CD4-positive, alpha-beta T cell treated with Interleukin-17A for 1 hour (primary cell): ENCODE results near the gene CPNE2.

Experiments
- DNase-seq: peaks from one replicate; pipeline ENCODE4 v3.0.0-alpha.2; 2020

The CPNE2 gene

DNA sequence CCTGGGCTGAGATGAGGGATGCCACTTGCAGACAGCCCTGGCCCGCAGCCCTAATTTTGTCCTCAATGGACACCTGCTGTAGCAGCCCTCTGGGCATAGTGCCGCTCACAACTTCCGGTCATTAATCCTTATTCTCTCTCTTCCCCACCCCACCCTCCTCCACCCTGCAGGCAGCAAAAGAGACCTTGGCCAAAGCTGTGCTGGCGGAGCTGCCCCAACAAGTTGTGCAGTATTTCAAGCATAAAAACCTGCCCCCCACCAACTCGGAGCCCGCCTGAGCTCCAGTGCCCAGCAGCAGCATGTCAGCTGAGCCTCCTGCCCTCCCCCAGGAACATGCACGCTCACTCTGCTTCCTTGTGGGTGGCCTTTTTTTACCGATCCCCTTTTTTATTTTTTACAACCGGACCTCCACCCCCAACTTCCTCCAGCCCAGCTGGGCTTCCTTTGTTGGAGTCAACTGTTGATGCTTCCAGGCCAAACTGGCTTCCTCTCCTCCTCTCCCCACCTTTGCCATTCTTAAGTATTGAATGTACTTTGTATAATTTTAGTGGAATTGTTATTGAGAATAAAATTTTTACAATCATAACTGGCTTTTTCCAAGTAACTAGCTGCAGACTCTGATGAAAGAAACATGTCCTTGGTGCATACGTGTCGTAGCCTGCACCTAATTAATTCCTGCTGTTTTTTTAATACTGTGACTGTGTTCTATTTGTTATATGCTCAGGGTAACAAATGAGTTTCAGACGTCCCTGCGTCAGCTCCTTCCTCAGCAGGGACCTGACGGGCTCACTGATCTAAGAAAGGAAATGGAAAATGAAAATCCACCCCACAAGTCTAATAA, 55.2 kb downstream of the CPNE2 start:
- no peak for DNase-seq

DNA sequence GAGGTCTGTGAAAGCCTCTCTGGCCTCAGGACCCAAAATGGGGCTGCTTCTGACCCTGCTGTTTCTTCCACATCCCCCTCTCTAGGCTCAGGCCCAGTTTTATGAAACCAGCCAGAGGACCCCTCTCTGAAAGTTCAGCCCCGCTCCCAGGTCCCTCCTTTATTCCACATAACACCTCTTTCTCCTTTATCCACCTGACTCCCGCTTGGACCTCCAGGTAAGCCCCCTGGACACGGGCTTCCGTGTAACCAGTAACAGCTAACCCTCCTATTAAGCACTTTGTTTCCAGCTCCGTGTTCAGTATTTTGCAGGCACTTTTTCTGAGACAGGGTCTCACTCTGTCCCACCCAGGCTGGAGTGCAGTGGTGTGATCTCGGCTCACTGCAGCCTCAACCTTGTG, 56.1 kb downstream of the CPNE2 start:
- no peak for DNase-seq

DNA sequence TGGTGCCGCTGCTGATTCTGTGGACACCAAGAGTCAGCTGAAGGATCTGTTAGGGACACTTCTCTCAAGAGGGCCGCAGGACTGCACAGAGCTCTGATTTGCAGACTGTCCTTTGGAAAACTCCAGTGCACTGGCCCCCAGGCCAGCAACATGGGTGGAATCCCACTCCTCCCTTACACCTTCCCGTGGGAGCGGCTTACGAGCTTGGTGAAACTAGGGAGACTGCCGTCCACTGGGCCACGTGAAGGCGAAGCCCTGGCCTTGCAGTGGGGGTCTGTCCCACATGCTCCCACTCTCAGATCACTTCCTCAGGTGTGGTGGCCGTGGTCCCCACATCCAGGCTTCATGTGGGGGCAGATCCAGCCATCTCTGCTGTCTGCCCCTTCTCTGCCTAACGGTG, 57.0 kb downstream of the CPNE2 start:
- DNase-seq = no peak

DNA sequence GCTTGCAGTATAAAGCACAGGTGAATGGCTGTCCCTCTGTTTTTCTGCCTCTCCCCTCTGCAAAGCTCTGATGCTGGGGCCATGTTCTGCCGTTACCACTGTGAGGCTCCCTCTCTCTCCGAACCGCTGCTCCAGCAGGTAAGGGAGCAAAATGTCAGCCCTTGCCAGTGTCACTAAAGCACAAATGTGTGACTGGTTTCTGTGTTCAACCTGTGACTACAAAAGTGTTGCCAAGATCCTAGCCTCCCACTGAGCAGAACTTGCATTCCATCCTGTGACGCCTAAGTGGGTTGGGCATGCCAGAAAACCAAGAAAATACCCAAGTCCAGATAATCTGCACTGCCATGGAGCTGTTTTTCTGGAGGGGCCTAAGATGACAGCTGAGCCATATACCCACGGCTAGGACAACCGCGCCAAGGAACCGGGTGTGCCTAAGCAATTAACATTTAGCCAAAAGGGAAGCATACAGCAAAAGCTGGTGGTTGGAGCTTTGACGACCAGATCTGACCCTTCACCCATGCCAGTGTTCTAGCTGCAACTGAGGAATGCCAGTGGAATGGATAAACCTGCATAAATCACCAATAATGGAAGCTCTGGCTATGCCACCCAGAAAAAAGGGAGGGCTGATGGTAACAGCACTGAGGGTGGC, 58.4 kb downstream of the CPNE2 start:
- no peak for DNase-seq

DNA sequence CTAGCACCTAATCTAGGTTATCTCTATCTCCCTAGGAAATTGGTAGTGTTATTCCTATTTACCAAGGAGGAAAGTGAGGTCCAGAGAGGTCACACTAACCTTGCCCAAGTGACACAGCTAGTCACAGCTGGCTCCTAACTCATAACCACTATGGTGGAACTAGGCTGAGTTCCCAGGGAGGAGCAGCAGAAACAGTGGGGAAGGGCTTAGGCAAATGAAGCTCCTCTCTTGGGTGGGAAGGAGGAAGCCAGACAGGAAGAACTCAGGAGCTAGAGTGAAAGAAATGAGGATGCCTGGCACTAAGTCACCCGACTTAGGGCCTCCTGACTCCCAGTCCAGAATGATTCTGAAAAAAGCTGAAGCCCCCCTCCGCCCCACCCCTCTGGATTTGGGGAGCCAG, 59.0 kb downstream of the CPNE2 start:
- no peak for DNase-seq

DNA sequence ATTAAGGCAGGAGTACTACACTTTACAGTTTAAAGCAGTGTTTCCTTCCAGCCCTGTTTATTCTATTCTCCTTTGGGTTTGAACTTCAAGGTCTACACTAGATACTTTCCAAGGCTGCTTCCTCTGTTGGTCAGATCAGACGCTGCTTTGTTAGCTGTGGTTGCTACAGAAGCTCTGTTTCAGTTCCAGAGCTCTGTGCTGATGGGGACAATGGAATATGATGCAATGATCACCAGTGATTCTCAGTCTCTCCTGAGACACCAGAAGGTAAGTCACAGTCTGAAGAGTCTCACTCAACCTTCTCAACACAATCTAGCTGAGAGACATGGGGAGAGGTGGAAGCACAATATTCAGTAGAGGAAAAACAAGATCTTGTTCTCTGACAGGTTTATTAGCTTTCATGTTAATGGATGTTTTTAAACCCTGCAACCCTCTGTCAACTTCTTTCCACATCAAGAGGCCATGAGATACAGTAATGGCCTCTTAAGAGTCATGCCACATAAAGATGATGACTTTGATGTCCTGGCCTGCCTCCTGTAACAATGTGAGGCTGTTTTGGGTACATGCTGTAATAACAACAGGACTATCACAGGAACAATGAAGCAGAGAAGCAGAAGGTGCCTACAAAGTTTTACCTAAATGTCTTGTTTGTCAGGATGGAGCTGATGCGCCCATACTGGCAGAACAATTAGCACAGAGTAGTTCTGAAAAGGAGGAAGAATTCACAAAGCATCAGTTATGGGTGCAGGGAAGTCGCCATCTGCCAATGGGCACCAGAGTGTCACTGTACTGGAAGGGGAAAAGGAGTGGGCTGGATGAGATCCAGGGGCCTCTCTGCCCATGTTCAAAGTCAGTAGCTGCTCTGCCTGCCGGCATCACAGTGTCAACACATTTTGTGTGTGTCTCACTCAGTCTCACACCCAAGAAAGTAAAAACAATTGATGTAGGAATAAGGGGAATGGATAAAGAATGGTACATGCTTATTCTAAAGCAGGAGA, 60.0 kb downstream of the CPNE2 start:
- DNase-seq = no peak

DNA sequence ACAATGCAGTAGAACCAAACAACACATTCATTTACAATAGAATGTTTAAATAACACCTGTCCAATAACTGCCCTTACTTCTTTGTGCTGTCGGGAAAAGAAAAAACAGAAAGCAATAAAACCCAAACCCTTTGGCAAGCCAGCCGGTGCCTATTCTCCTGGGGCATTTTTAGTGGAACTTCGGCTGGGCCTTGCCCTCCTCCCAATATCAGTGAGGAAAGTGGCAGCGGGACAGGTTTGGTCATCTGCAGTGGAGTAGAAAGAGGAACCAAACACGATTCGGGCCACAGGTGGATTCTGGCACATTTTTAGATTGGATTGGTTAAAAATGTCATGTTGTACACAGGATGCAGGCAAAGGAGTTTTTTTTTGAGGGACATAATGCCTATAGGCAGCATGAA, 61.5 kb downstream of the CPNE2 start:
- no peak for DNase-seq

DNA sequence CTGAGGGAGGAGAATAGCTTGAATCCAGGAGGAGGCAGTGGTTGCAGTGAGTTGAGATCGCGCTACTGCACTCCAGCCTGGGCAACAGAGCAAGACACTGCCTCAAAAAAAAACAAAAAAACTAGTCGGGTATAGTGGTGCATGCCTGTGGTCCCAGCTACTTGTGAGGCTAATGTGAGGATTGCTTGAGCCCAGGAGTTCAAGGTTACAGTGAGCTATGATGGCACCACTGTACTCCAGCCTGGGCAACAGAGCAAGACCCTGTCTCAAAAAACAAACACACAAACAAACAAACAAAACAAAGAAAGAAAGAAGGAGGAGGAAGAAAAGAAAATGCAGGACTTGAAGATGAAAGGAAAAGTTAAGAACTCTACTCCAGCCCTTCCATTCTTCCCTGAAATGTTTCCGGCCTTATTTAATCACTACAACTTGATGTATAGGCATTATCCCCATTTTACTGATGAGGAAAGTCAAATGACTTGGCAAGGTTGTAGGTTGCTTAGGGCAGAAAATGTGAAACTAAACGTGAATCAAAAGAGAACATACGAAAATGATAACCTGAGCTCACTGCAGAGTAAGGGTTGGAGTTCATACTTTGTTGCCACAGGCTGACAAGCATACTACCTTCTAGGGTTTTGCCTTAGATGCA, 63.4 kb downstream of the CPNE2 start:
- DNase-seq = no peak

DNA sequence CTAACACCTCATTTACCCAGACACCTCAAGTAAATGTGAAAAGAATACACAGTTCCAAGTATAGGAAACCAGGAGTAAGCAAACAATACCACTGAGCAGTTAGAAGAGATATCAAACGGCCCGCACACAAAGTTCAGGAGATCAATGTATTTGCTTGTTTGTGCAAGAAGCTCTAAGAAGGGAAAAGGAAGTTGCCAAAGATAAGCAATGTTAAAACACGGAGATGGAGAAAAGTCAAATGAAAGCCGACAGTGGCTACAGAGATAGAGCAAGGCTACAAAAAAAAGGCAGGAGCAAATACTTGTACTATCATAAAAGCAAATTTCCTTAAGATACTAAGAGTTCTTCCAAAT, 63.9 kb downstream of the CPNE2 start:
- no peak for DNase-seq

DNA sequence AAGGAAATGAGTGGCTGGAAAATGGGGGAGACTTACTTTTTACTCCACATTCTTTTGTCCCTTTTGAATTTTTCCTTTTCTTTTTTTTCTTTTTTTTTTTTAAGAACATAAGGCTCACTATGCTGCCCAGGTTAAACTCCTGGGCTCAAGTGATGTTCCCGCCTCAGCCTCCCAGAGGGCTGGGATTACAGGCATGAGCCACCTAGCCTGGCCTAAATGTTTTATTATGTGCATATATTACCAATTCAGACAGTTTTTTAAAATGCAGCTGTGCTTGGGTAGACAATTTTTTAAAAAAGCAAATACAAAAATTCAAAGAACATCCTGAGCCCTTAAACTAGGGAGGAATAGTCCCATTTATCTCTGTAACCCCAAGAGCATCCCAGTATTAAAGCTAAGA, 65.2 kb downstream of the CPNE2 start:
- DNase-seq = no peak

DNA sequence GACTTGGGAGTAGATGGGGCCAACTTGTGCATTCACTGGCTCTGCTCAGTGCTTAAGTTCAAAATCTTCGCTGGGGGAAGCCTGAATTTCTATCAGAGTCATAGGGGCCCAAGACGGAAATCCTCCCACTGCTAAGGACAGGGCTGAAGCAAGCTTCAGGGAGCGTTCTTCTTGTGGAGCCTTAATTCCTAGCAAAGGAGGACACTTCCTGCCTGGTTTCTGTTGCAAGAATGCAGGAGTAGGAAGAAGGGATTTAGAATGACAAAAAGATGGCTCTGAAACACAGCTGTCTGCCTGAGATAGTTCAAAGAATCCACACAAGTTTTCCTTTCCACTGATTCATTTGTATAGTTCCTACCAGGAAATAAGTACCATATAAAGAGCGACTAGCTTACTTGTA, 67.1 kb downstream of the CPNE2 start:
- DNase-seq = no peak

DNA sequence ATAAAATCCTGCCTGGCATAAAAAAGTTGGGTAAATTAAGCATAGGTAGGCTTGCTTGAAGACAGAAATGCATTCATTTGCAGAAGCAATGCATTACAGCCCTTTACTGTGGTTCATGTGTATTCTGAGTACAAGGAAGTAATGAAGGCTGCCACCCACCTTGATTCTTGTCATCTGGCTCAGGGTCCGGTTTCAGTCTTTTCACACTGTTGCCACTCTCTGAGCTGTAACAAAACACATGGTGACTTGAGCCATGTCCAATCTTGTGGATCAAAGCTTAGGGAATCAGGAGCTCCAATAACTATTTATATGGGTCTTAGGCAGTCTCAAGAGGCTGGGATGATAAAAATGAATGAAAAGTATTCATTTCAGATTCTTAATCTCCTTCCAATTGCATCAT, 71.5 kb downstream of the CPNE2 start:
- no peak for DNase-seq

DNA sequence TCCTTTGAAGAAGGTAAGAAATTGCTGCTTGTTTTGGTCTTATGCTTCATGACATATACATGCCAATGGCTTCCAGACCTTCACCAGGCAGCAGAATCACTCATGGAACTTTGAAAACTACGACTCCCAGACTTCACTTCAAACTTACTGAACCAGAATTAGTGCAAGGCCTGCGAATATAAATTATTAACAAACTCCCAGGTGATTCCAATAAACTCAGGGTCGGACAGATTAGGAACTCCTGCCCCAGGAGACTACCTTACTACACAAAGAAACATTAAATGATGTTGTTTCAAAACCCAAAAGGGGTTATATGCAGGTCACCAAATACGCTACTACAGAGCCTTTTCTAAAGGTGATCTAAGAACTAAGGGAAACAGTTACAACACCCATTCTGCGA, 73.1 kb downstream of the CPNE2 start:
- no peak for DNase-seq

DNA sequence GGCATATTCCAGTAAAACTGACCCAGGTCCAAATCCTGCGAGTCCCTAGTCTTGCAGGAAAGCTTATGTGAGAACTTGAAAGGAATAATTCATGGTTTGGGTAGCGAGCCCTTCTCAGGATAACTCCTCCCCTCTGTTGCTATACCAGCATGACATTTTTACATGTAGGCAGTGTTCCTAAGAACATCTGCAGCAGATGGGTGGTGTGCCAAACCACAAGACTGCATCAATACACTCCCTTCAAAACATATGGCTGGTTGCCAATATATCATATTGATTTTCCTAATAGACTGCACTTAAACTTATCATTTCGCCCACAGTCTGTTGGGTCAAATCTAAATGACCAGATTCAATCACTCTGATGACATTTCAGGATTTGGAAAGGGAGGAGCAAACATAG, 73.6 kb downstream of the CPNE2 start:
- DNase-seq = no peak

DNA sequence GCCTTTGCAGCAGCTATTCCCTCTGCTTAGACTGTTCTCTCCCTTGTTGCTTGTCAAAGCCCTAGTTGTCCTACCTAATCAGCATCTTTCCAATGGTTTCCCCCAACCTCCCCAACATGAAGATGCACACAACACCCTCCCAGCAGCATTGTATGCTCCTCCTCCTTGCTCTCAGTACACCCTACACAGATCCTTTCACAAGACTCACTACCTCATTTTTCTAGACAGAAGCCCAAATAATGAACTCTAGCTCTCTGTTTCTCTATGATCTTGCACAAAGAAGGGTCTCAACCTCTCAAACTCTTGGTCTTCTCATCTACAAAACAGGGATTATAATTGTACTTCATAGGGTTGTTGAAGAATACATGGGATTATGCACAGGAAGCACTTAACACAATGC, 74.1 kb downstream of the CPNE2 start:
- DNase-seq = no peak

DNA sequence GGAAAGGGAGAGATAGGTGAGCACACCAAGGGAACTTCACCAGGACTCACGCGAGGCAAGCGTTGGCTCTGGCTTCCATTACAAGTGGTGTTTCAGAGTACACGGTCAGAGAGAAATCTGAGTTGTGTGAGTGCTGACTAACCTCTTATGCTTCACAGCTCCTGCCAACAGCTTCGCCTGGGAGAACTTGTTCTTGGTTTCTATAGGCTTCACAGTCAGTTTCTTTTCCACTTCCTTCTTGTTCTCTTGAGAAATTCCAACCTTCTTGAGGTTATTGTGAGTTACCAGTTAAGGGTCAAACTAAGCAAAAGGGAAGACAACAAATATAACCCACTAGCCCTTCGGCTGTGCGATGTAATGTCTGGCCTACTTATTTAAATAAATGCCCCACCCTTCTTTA, 74.6 kb downstream of the CPNE2 start:
- DNase-seq = no peak

DNA sequence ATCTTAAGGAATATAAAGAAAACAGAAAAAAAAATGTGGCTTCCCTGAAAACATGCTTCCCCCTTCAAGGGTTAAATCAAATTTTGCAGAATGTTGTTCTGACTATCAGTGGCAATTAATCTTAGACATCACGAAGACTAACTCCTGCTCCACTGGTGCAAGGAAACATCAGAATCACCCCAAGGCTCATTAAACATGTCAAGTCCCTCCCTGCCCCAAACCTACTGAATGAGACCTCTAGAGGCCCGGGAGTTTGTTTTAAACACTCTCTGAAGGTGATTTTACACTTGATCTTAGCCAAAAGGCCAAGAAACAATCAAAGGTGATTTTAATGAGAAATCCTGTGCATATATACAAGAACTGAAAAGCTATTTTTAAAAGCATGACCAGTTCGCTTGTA, 75.2 kb downstream of the CPNE2 start:
- DNase-seq = no peak

DNA sequence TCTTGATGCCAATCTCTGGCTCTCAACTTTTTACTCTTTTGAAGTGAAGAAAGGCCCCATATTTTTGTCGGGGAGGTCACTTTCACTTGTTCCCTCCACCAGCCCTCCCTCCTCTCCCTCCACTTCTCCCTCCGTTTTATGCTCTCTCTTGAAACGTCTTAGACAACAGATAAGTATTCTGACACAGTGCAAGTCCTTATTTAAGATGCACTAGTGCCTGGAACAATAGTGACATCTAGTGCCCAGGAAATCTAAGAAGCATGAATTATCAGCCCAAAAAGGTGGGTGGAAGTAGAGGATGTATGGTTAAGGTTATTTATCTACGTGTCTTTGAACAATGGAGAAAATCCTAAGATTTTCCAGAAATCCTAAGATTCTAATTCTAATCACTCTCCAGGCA, 75.6 kb downstream of the CPNE2 start:
- peak; percentile 80 for DNase-seq

DNA sequence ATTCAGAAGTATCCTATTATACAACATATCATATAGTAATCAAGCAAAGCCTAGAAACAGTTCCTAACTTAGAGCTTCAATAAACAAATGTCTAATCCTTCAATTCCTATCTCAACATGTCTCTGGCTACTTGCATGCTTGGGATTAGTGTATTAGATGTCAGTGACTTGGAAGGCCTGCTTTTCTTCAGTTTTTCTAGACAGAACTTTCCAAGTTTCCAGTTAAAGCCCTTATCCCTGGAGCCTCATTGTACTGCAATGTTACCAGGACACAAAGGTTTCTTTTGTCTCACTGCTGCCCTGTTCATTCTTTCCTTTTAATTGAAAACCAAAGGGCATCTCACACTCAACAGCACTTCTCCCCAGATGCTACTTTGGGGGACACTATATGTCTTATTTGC, 76.9 kb downstream of the CPNE2 start:
- no peak for DNase-seq

DNA sequence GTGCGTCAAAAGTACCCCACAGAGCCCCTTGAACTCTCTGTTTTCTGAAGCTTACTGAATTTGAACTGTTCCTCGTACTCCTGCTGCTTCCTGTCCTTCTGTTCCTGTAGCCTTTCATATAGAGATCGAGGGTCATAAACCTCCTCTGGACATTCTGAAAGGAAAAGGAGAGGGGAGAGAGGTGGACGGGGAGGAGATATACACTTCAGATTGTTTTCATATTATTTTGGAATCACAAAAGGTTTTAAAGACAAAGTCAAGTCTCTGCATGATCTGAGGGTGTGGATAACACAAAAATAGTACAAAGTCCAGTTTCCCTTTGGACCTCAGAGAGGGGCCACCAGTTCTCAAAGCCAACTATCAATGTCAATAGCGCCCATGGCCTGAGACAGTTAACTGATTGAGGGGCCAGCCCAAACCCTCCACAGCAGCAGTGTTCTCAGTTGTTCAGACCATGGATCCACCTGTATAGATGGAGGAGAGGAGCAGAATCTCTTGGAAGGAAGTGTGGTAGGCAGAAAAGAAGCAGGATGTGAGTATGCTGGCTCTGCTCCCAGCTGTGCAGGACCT, 80.4 kb downstream of the CPNE2 start:
- no peak for DNase-seq

DNA sequence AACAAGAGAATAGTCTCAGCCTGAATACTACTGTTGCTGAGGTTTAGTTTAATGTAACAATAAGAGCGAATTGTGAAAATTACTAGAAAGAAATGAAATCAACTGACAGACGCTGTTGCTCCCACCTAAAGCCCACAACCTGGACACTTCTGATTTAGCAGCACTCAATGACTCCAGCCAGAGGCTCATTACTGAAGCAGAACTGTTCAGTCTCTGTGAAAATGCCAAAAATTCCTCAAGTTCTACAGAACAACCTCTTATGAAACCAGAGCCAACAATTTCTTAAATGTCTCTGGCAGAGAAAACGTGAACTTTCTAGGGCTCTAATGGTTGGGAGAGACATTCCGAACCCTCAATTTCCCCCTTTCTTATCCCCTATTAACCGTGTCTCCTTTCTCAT, 83.5 kb downstream of the CPNE2 start:
- no peak for DNase-seq

DNA sequence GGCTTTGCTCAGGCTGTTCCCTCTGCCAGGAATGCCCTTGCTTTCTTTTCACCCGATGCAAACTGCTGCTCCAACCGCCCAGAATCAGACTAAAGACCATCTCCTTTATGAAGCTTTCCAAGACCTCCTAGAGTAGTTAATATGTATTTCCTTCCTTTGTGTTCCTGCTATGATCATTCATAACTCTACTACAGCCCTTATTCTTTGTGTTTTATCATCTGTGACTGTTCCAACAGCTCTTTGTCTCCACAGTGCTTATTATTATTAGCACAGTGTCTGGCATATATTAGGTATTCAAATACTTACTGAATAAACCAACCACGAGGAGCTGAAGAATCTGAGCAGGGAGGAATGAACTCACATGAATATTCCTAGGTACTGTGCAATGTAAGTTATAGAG, 85.8 kb downstream of the CPNE2 start:
- no peak for DNase-seq

DNA sequence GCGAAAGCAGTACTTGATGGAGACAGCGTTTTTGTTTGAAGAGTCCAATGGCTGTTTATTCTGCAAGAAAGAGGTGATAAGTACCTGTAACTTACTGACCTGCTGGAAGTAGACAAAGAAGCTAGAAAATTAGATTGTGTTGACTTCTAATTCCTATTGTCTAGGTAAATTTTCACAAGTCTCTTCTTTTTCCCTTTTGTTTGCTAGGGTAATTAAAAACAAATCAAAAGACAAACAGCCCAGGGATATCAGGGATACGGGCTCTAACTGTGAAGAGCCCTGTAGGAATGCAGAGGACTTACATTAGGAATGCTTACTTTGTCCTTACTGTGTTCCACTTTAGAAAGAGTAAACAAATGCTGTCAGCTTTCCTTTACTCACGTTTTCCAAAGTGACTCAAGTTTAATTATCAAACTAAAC, 86.4 kb downstream of the CPNE2 start:
- DNase-seq = no peak
